Memory B cell (primary cell): ENCODE measurements around the gene TRDMT1.

Source experiments
- ATAC-seq: fragments of 150-1000 bp; cut with Tn5 transposase; 2 replicates; pipeline ENCODE4 v1.10.0; 2021; ENCODE audit warnings: low read depth, mild to moderate bottlenecking, moderate library complexity
- DNase-seq, 2 donors: peaks; one replicate each; pipeline ENCODE4 v3.0.0; 2022; ENCODE audit warnings: low spot score in 2 of 2
- H3K27ac Mint-ChIP-seq: one replicate; pipeline ENCODE4 v1.8.0; 2022; ENCODE audit warnings: mild to moderate bottlenecking, moderate library complexity, mixed read lengths
- H3K27me3 Mint-ChIP-seq: one replicate; pipeline ENCODE4 v1.8.0; 2022; ENCODE audit warnings: mixed read lengths
- H3K36me3 Mint-ChIP-seq: one replicate; pipeline ENCODE4 v1.8.0; 2022; ENCODE audit warnings: mild to moderate bottlenecking, mixed read lengths
- H3K4me1 Mint-ChIP-seq: one replicate; pipeline ENCODE4 v1.8.0; 2022; ENCODE audit warnings: mixed read lengths
- H3K4me3 Mint-ChIP-seq: one replicate; pipeline ENCODE4 v1.8.0; 2022; ENCODE audit warnings: mild to moderate bottlenecking, moderate library complexity, mixed read lengths
- H3K9me3 Mint-ChIP-seq: one replicate; pipeline ENCODE4 v1.8.0; 2022; ENCODE audit warnings: mixed read lengths

TRDMT1 gene

GRCh38 chr10:17138460-17139042 lies 62.9 kb downstream of the TRDMT1 start:
- no peak overlapping the region for H3K27ac Mint-ChIP-seq
- peaks cover 2% of the 10 kb centered on the region for H3K27me3 Mint-ChIP-seq
- DNase-seq (no peak), ATAC-seq (no peak)
- peaks cover 3% of the 10 kb centered on the region for H3K9me3 Mint-ChIP-seq
- no peak overlapping the region for H3K4me3 Mint-ChIP-seq
- no peaks in the 10 kb centered on the region for H3K4me1 Mint-ChIP-seq
- peaks cover 2% of the 10 kb centered on the region for H3K36me3 Mint-ChIP-seq

GRCh38 chr10:17134737-17135260 lies 66.7 kb downstream of the TRDMT1 start:
- Mint-ChIP-seq H3K27me3 (peaks cover 4% of the 10 kb centered on the region), H3K9me3 (no peaks in the 10 kb centered on the region), H3K27ac (no peak overlapping the region), H3K36me3 (no peaks in the 10 kb centered on the region), H3K4me3 (no peak overlapping the region), H3K4me1 (no peaks in the 10 kb centered on the region)
- DNase-seq (no peak), ATAC-seq (no peak)

- Mint-ChIP-seq H3K36me3 (no peaks in the 10 kb centered on the region), H3K4me1 (no peaks in the 10 kb centered on the region), H3K4me3 (no peak overlapping the region), H3K27me3 (peaks cover 4% of the 10 kb centered on the region), H3K27ac (no peak overlapping the region), H3K9me3 (no peaks in the 10 kb centered on the region)
- ATAC-seq, result no peak
- no peak for DNase-seq
Measured at GRCh38 chr10:17134282-17134681, 67.2 kb downstream of the TRDMT1 start.

GRCh38 chr10:17129741-17130140 lies 71.7 kb downstream of the TRDMT1 start, which contains the start of gene CUBN:
Gene CUBN, minus strand, starts transcription at chr10:17129811. Its CDS starts 46 bp downstream, at chr10:17129765.
- no peak for ATAC-seq
- Mint-ChIP-seq H3K36me3 (no peaks in the 10 kb centered on the region), H3K4me1 (no peaks in the 10 kb centered on the region), H3K27me3 (peaks cover 2% of the 10 kb centered on the region), H3K4me3 (no peak within 1 kb of the TSS), H3K27ac (no peak within 1 kb of the TSS), H3K9me3 (no peaks in the 10 kb centered on the region)
- DNase-seq, result no peak

GRCh38 chr10:17128261-17128660 lies 73.2 kb downstream of the TRDMT1 start:
- H3K9me3 Mint-ChIP-seq, result no peaks in the 10 kb centered on the region
- H3K36me3 Mint-ChIP-seq, result peaks cover 1% of the 10 kb centered on the region
- H3K27me3 Mint-ChIP-seq, result peaks cover 2% of the 10 kb centered on the region
- no peaks in the 10 kb centered on the region for H3K4me1 Mint-ChIP-seq
- no peak for ATAC-seq
- H3K27ac Mint-ChIP-seq, result no peak overlapping the region
- DNase-seq, result no peak
- no peak overlapping the region for H3K4me3 Mint-ChIP-seq

GRCh38 chr10:17126327-17126726 lies 75.1 kb downstream of the TRDMT1 start:
- Mint-ChIP-seq H3K36me3 (peaks cover 6% of the 10 kb centered on the region), H3K27ac (no peak overlapping the region), H3K4me1 (no peaks in the 10 kb centered on the region), H3K9me3 (no peaks in the 10 kb centered on the region), H3K4me3 (no peak overlapping the region), H3K27me3 (peaks cover 1% of the 10 kb centered on the region)
- no peak for DNase-seq
- ATAC-seq, result no peak

GRCh38 chr10:17125206-17125893 lies 76.1 kb downstream of the TRDMT1 start:
- Mint-ChIP-seq H3K4me3 (no peak overlapping the region), H3K27ac (no peak overlapping the region), H3K36me3 (peaks cover 14% of the 10 kb centered on the region), H3K9me3 (no peaks in the 10 kb centered on the region), H3K27me3 (no peaks in the 10 kb centered on the region), H3K4me1 (no peaks in the 10 kb centered on the region)
- DNase-seq (no peak), ATAC-seq (no peak)

- Mint-ChIP-seq H3K27me3 (no peaks in the 10 kb centered on the region), H3K4me1 (no peaks in the 10 kb centered on the region), H3K27ac (no peak overlapping the region), H3K9me3 (no peaks in the 10 kb centered on the region), H3K4me3 (no peak overlapping the region), H3K36me3 (peaks cover 18% of the 10 kb centered on the region)
- DNase-seq (no peak), ATAC-seq (no peak)
Measured at GRCh38 chr10:17123961-17124360, 77.5 kb downstream of the TRDMT1 start.

GRCh38 chr10:17122726-17123661 lies 78.5 kb downstream of the TRDMT1 start:
- no peaks in the 10 kb centered on the region for H3K4me1 Mint-ChIP-seq
- H3K9me3 Mint-ChIP-seq, result no peaks in the 10 kb centered on the region
- H3K36me3 Mint-ChIP-seq, result peaks cover 18% of the 10 kb centered on the region
- H3K27ac Mint-ChIP-seq, result no peak overlapping the region
- no peak overlapping the region for H3K4me3 Mint-ChIP-seq
- ATAC-seq (no peak), DNase-seq (no peak)
- H3K27me3 Mint-ChIP-seq, result no peaks in the 10 kb centered on the region

GRCh38 chr10:17122052-17122451 lies 79.4 kb downstream of the TRDMT1 start:
- DNase-seq, result no peak
- no peak overlapping the region for H3K4me3 Mint-ChIP-seq
- no peak for ATAC-seq
- no peak overlapping the region for H3K27ac Mint-ChIP-seq
- H3K36me3 Mint-ChIP-seq, result peaks cover 20% of the 10 kb centered on the region
- no peaks in the 10 kb centered on the region for H3K27me3 Mint-ChIP-seq
- no peaks in the 10 kb centered on the region for H3K9me3 Mint-ChIP-seq
- no peaks in the 10 kb centered on the region for H3K4me1 Mint-ChIP-seq

GRCh38 chr10:17120694-17121093 lies 80.8 kb downstream of the TRDMT1 start:
- ATAC-seq, result no peak
- no peak for DNase-seq
- H3K4me3 Mint-ChIP-seq, result no peak overlapping the region
- H3K4me1 Mint-ChIP-seq, result no peaks in the 10 kb centered on the region
- H3K27me3 Mint-ChIP-seq, result no peaks in the 10 kb centered on the region
- H3K27ac Mint-ChIP-seq, result no peak overlapping the region
- H3K36me3 Mint-ChIP-seq, result peaks cover 20% of the 10 kb centered on the region
- H3K9me3 Mint-ChIP-seq, result no peaks in the 10 kb centered on the region

- DNase-seq, result no peak
- peaks cover 20% of the 10 kb centered on the region for H3K36me3 Mint-ChIP-seq
- no peak for ATAC-seq
- H3K4me3 Mint-ChIP-seq, result no peak overlapping the region
- H3K27me3 Mint-ChIP-seq, result no peaks in the 10 kb centered on the region
- no peaks in the 10 kb centered on the region for H3K9me3 Mint-ChIP-seq
- no peak overlapping the region for H3K27ac Mint-ChIP-seq
- no peaks in the 10 kb centered on the region for H3K4me1 Mint-ChIP-seq
Measured at GRCh38 chr10:17119845-17120244, 81.6 kb downstream of the TRDMT1 start.

- peaks cover 21% of the 10 kb centered on the region for H3K36me3 Mint-ChIP-seq
- DNase-seq (no peak), ATAC-seq (no peak)
- no peaks in the 10 kb centered on the region for H3K9me3 Mint-ChIP-seq
- no peak overlapping the region for H3K4me3 Mint-ChIP-seq
- H3K4me1 Mint-ChIP-seq, result no peaks in the 10 kb centered on the region
- no peak overlapping the region for H3K27ac Mint-ChIP-seq
- no peaks in the 10 kb centered on the region for H3K27me3 Mint-ChIP-seq
Measured at GRCh38 chr10:17116193-17116592, 85.3 kb downstream of the TRDMT1 start.

GRCh38 chr10:17115683-17116082 lies 85.8 kb downstream of the TRDMT1 start:
- Mint-ChIP-seq H3K27me3 (no peaks in the 10 kb centered on the region), H3K36me3 (peaks cover 19% of the 10 kb centered on the region), H3K4me1 (no peaks in the 10 kb centered on the region), H3K9me3 (no peaks in the 10 kb centered on the region), H3K27ac (no peak overlapping the region), H3K4me3 (no peak overlapping the region)
- ATAC-seq (no peak), DNase-seq (no peak)
